Peyer's patch (tissue), 4 donors: Measurements from ENCODE around the gene DDX31. TPM values are rescaled to one million over a fixed set of nuclear protein-coding genes. Genes with fewer than 3 reads are reported as not detected.

Experiments used
- DNase-seq, 3 donors: peaks; one replicate each; pipeline ENCODE4 v3.0.0-alpha.2; 2017 to 2019
- H3K27ac ChIP-seq, 4 donors: fragments of 200-600 bp; sonication (generic); one replicate each; pipeline ENCODE4 v1.5.1; 2016 to 2019
- H3K27me3 ChIP-seq, 2 donors: fragments of 200-600 bp; sonication (generic); one replicate each; pipeline ENCODE4 v1.5.1; 2019
- H3K36me3 ChIP-seq, 3 donors: fragments of 200-600 bp; sonication (generic); one replicate each; pipeline ENCODE4 v1.5.1; 2016 to 2019
- H3K4me1 ChIP-seq, 4 donors: fragments of 200-600 bp; sonication (generic); one replicate each; pipeline ENCODE4 v1.5.1; 2016 to 2019
- H3K4me3 ChIP-seq, 4 donors: fragments of 200-600 bp; sonication (generic); 1 replicate in 3 of 4; 2 replicates in 1 of 4; pipeline ENCODE4 v1.5.1; 2016 to 2019; ENCODE audit warnings: mild to moderate bottlenecking in 1 of 4
- H3K9me3 ChIP-seq, 4 donors: fragments of 200-600 bp; sonication (generic); one replicate each; pipeline ENCODE4 v1.5.1; 2016 to 2019; ENCODE audit warnings: mild to moderate bottlenecking in 1 of 4
- POLR2A ChIP-seq, 2 donors: fragments of 450-650 bp; IDR thresholded peaks; one replicate each; pipeline ENCODE4 v1.5.1; 2017; ENCODE audit warnings: antibody characterized with exemption in 2 of 2, mild to moderate bottlenecking in 2 of 2, moderate library complexity in 2 of 2
- total RNA-seq, 4 donors: library from RNA; depleted of rRNA; stranded (reverse); fragments of >200 nt; gene quantifications; one replicate each; pipeline ENCODE4 v1.1.0, GENCODE V29; 2016
- TF ChIP-seq, protein P1 (sequence below), 6 experiments: fragments of 450-650 bp in 4 of 6; fragments of 200-600 bp in 2 of 6; sonication (generic) in 1 of 6; IDR thresholded peaks; one replicate each; pipeline ENCODE4 v1.5.1; 2017 to 2019; ENCODE audit warnings: antibody characterized with exemption in 6 of 6, mild to moderate bottlenecking in 3 of 6, moderate library complexity in 1 of 6

The DDX31 gene
- total RNA-seq, 4 donors from 2014 or later, result 4.9 to 14.0 (median 9.0) TPM

GRCh38 chr9:132543251-132543650, 126.5 kb downstream of the DDX31 start:
- no peaks in the 10 kb centered on the region for H3K4me1 ChIP-seq
- no peaks in the 10 kb centered on the region for H3K9me3 ChIP-seq
- H3K36me3 ChIP-seq, result no peaks in the 10 kb centered on the region
- no peak overlapping the region for H3K27ac ChIP-seq
- no peaks in the 10 kb centered on the region for H3K27me3 ChIP-seq
- DNase-seq, result no peak
- H3K4me3 ChIP-seq, result no peak overlapping the region
- TF ChIP-seq POLR2A (IDR thresholded peaks at IDR 0.05), result no peak
- TF ChIP-seq, protein P1, sequence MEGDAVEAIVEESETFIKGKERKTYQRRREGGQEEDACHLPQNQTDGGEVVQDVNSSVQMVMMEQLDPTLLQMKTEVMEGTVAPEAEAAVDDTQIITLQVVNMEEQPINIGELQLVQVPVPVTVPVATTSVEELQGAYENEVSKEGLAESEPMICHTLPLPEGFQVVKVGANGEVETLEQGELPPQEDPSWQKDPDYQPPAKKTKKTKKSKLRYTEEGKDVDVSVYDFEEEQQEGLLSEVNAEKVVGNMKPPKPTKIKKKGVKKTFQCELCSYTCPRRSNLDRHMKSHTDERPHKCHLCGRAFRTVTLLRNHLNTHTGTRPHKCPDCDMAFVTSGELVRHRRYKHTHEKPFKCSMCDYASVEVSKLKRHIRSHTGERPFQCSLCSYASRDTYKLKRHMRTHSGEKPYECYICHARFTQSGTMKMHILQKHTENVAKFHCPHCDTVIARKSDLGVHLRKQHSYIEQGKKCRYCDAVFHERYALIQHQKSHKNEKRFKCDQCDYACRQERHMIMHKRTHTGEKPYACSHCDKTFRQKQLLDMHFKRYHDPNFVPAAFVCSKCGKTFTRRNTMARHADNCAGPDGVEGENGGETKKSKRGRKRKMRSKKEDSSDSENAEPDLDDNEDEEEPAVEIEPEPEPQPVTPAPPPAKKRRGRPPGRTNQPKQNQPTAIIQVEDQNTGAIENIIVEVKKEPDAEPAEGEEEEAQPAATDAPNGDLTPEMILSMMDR (IDR thresholded peaks at IDR 0.05), result no peak

Other genes with a start within 250 kb of the DDX31 start
- not detected for gene BARHL1, start 87.4 kb downstream of the DDX31 start, total RNA-seq
- 1 to 10 TPM; 5.6 to 8.3 (median 7.4) TPM for gene GTF3C4, start 481 bp upstream of the DDX31 start, total RNA-seq
- not detected for gene AK8, start 208.3 kb upstream of the DDX31 start, total RNA-seq
- 1 to 10 TPM in 2 of 4 donors, under 1 TPM in 1, not detected in 1; 0.53 to 1.8 (median 1.2) TPM for gene SPACA9, start 208.9 kb upstream of the DDX31 start, total RNA-seq